ENCODE measurements around the gene PSTPIP2.

PSTPIP2 gene, protein sequence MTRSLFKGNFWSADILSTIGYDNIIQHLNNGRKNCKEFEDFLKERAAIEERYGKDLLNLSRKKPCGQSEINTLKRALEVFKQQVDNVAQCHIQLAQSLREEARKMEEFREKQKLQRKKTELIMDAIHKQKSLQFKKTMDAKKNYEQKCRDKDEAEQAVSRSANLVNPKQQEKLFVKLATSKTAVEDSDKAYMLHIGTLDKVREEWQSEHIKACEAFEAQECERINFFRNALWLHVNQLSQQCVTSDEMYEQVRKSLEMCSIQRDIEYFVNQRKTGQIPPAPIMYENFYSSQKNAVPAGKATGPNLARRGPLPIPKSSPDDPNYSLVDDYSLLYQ

DNA sequence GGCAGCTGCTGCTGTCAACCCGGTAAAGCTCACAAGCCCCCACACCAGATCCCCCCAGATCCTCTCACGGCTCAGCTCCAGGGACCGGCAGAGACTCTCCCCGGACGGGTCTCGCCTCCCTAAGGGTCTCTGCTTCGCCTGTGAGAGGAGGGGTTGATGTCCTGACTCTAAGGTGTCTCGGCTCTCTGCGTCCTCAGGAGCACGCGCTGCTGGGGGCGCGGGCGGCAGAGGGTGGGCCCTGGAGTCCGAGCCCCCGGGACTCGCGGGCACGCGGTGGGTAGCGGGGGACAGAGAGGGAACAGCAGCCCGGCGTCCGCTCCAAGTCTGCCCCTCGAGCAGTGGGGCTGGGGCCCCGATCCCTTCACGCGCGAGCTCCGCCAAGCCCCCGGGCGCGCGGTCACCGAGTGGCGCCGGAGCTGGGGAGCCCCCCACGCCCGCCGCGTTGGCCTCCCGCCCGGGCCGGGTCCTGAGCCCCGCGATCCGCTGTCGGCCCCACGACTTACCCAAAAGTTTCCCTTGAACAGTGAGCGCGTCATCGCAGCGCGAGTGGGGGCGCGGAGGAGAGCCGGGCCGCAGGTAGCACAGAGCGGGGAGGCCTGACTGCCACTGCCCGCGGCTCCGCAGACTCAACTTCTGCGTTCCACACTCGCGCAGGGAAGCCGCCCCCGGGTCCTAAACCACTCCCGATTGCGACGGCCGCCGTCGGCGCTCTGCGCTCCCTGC, at the start of gene PSTPIP2:
Gene PSTPIP2, minus strand, starts transcription at position 608 of the 723 bp plus-strand sequence. Its CDS starts 72 bp downstream, at position 536.
- Histone ChIP-seq H4K20me1 (ENCODE audit: low read depth, low read length) (no peaks in the 10 kb centered on the region), H3K27ac (ENCODE audit: low read depth, low read length) (no peak within 1 kb of the TSS), H2AFZ (ENCODE audit: low read depth, low read length, severe bottlenecking) (no peak within 1 kb of the TSS), H3K27me3 (ENCODE audit: low read length) (no peaks in the 10 kb centered on the region), H3K79me2 (ENCODE audit: insufficient read depth, low read length) (no peaks in the 10 kb centered on the region), H3F3A (ENCODE audit: insufficient read depth) (peaks cover 23% of the 10 kb centered on the region; the same call in 1 of the 2 replicates), H3K9ac (ENCODE audit: low read length) (no peak within 1 kb of the TSS), H3K4me3 (ENCODE audit: insufficient read depth, low read length, poor library complexity, severe bottlenecking) (no peak within 1 kb of the TSS), H3K4me2 (ENCODE audit: low read depth, low read length, poor library complexity, severe bottlenecking) (no peak within 1 kb of the TSS), H3K9me3 (ENCODE audit: insufficient read depth, low read length) (no peaks in the 10 kb centered on the region), H3K9me2 (replicated peaks; ENCODE audit: insufficient read depth, low read length) (no peaks in the 10 kb centered on the region), H3K36me3 (ENCODE audit: low read length) (no peaks in the 10 kb centered on the region; the same call in 1 of the 2 replicates)
- TF ChIP-seq, protein P1, sequence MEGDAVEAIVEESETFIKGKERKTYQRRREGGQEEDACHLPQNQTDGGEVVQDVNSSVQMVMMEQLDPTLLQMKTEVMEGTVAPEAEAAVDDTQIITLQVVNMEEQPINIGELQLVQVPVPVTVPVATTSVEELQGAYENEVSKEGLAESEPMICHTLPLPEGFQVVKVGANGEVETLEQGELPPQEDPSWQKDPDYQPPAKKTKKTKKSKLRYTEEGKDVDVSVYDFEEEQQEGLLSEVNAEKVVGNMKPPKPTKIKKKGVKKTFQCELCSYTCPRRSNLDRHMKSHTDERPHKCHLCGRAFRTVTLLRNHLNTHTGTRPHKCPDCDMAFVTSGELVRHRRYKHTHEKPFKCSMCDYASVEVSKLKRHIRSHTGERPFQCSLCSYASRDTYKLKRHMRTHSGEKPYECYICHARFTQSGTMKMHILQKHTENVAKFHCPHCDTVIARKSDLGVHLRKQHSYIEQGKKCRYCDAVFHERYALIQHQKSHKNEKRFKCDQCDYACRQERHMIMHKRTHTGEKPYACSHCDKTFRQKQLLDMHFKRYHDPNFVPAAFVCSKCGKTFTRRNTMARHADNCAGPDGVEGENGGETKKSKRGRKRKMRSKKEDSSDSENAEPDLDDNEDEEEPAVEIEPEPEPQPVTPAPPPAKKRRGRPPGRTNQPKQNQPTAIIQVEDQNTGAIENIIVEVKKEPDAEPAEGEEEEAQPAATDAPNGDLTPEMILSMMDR (IDR thresholded peaks at IDR 0.05; ENCODE audit: insufficient read depth, low read length, poor library complexity, severe bottlenecking) = no peak
- TF ChIP-seq EZH2phosphoT487 (conservative IDR thresholded peaks at IDR 0.05; ENCODE audit: low read length) = no peak

DNA sequence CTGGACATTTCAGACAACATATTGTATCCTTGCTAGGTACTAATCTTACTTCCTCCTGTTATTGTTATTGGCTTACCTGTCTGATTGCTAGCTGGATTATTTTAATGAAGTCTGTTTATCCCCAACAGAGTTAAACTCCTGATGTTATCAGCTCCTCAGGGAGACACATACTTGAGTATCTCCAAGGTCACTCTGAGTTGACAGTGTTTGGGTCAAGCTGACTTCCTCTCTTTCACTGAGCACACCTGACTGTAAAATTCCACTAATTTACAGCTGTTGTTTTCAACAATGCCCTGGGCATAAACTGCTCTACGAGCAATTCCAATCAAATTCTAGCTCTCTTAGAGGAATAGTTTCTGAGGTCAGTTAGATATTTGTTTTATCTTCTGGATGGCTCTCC, 41.7 kb upstream of the PSTPIP2 start:
- Histone ChIP-seq H3K9me3 (ENCODE audit: insufficient read depth, low read length) (no peaks in the 10 kb centered on the region), H3K27me3 (ENCODE audit: low read length) (no peaks in the 10 kb centered on the region), H3K4me2 (ENCODE audit: low read depth, low read length, poor library complexity, severe bottlenecking) (no peak overlapping the region), H3K9ac (ENCODE audit: low read length) (no peak overlapping the region), H3F3A (ENCODE audit: insufficient read depth) (no peaks in the 10 kb centered on the region; the same call in 1 of the 2 replicates), H3K79me2 (ENCODE audit: insufficient read depth, low read length) (peaks cover 23% of the 10 kb centered on the region), H3K27ac (ENCODE audit: low read depth, low read length) (no peak overlapping the region), H3K9me2 (replicated peaks; ENCODE audit: insufficient read depth, low read length) (no peaks in the 10 kb centered on the region), H4K20me1 (ENCODE audit: low read depth, low read length) (no peaks in the 10 kb centered on the region), H2AFZ (ENCODE audit: low read depth, low read length, severe bottlenecking) (no peak overlapping the region), H3K4me3 (ENCODE audit: insufficient read depth, low read length, poor library complexity, severe bottlenecking) (no peak overlapping the region), H3K36me3 (ENCODE audit: low read length) (peaks cover 27% of the 10 kb centered on the region)
- TF ChIP-seq EZH2phosphoT487 (conservative IDR thresholded peaks at IDR 0.05; ENCODE audit: low read length) = no peak
- TF ChIP-seq, protein P1 (IDR thresholded peaks at IDR 0.05; ENCODE audit: insufficient read depth, low read length, poor library complexity, severe bottlenecking) = no peak

DNA sequence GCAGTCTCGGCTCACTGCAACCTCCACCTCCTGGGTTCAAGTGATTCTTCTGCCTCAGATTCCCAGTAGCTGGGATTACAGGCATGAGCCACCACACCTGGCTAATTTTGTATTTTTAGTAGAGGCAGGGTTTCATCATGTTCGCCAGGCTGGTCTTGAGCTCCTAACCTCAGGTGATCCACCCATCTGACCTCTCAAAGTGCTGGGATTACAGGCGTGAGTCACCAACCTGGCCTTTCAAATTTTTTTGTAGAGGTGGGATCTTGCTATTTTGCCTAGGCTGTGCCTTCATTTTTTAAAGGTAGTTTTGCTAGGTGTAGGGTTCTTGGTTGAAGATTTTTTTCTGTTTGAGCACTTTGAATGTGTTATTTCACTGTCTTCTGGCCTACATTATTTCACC, 38.3 kb upstream of the PSTPIP2 start:
- peaks cover 3% of the 10 kb centered on the region; the same call in 1 of the 2 replicates for H3F3A ChIP-seq (ENCODE audit: insufficient read depth)
- no peak overlapping the region for H3K4me3 ChIP-seq (ENCODE audit: insufficient read depth, low read length, poor library complexity, severe bottlenecking)
- H3K9me3 ChIP-seq (ENCODE audit: insufficient read depth, low read length) = no peaks in the 10 kb centered on the region
- no peaks in the 10 kb centered on the region for H4K20me1 ChIP-seq (ENCODE audit: low read depth, low read length)
- peaks cover 36% of the 10 kb centered on the region for H3K36me3 ChIP-seq (ENCODE audit: low read length)
- peaks cover 40% of the 10 kb centered on the region for H3K79me2 ChIP-seq (ENCODE audit: insufficient read depth, low read length)
- no peak overlapping the region for H3K27ac ChIP-seq (ENCODE audit: low read depth, low read length)
- H3K9ac ChIP-seq (ENCODE audit: low read length) = no peak overlapping the region
- no peaks in the 10 kb centered on the region for H3K9me2 ChIP-seq (replicated peaks; ENCODE audit: insufficient read depth, low read length)
- H2AFZ ChIP-seq (ENCODE audit: low read depth, low read length, severe bottlenecking) = no peak overlapping the region
- H3K4me2 ChIP-seq (ENCODE audit: low read depth, low read length, poor library complexity, severe bottlenecking) = no peak overlapping the region
- H3K27me3 ChIP-seq (ENCODE audit: low read length) = no peaks in the 10 kb centered on the region
- TF ChIP-seq EZH2phosphoT487 (conservative IDR thresholded peaks at IDR 0.05; ENCODE audit: low read length) = no peak
- TF ChIP-seq, protein P1 (IDR thresholded peaks at IDR 0.05; ENCODE audit: insufficient read depth, low read length, poor library complexity, severe bottlenecking) = no peak

Measured in SU-DHL-6 (cell line).